Activated CD8-positive, alpha-beta memory T cell treated with anti-CD3 and anti-CD28 coated beads, Interleukin-2, amount 50 U/mL, for 24 hours (primary cell): Measurements from ENCODE around the gene PKN2.
"Not testable (repeated sequence)": the region's sequence is repeated elsewhere in the genome, so short reads cannot be mapped to it uniquely, and the experiment has no call there.

Source experiments
- DNase-seq: peaks from one replicate; pipeline ENCODE4 v3.0.0-alpha.2; 2020; ENCODE audit errors: extremely low read depth

The PKN2 gene

GRCh38 chr1:88680471-88680870 lies 3.6 kb upstream of the PKN2 start:
- no peak for DNase-seq

DNA sequence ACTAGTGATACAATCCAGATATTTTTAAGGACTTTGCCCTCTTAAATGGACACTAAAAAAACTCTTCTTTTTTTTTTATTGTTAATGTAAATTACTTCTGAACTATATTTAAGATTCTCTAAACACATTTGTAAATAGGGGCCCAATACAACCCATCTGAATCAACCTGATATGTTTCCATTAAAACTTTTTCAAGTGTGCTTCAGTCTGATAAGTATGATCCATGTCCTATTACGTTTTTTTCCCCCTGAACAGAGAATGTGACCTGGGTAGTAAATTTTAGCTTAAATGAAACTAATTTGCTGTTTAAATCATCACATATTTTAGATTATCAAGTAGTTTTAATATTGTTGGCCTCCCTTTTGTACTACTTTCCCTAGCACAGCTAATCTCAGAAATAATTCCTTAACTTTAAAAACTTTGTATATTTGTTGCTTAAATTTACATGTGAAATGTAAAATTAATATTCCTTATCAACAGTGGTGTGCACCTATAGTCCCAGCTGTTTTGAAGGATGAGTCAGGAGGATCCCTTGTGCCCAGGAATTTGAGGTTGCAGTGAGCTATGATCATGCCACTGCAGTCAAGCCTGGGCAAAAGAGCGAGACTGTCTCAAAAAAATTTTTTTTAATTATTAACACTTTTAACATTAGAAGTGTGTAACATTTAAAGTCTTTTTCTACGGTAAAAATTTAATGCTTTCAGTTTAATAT lies 3.0 kb upstream of the PKN2 start:
- DNase-seq = no peak

DNA sequence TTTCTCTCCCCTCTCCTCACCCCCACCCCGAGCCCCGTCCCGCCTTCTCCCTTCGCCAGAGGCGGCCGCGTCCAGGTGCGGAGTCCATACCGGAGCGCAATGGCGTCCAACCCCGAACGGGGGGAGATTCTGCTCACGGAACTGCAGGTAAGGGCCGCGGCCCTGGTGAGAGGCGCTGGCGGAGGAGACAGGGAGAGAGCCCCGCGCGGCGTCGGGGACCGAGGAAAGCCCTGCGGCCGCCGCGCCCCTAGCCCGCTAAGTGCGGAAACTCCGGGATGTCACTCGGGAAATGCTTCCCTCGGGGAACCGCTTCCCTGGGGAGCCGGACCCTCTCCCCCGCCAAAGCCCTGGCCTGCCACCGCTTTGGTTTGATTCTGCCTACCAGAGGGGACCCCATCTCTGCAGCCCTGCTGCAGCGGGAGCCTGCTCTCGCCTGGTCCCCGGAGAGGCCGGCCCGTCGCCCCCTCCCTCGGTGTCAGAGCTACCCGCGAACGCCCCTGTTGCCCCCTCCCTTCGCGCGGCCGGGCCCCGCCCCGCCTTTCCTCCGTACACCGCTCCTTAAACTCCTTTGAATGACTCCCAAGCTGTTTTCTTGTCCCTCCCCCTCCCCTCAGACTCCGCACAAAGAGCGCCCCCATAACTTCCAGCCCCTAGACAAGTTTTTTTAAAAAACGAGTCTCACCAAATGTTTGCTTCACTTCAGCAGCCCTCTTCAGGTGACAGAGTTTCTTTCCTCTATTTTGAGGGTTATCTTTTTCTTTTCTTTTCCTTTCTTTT lies 597 bp downstream of the PKN2 start:
- DNase-seq = peak; percentile 9

GRCh38 chr1:88685259-88685620 lies 1.2 kb downstream of the PKN2 start:
- DNase-seq = no peak

- DNase-seq = no peak
These were observed 7.5 kb downstream of the PKN2 start for GRCh38 chr1:88691540-88691939.

GRCh38 chr1:88695781-88696180 lies 11.7 kb downstream of the PKN2 start:
- DNase-seq = no peak

DNA sequence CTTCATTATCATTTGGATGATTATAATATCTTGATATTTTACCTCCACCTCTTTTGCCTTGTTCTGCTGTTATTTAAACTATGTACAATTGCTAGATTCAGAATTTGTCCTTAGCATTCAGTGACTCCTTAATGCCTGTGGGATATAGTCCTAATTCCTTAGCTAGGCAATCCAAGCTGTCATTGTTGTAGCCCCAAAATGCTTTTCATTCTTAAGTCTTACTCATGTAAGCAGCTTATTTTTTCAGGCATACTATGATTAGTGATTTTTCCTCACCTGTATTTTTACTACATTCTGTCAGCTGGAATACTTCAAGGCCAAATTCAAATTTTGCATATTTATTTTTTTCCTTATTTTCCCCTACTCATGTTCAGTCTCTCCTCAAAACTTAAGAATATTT lies 13.4 kb downstream of the PKN2 start:
- no peak for DNase-seq

DNA sequence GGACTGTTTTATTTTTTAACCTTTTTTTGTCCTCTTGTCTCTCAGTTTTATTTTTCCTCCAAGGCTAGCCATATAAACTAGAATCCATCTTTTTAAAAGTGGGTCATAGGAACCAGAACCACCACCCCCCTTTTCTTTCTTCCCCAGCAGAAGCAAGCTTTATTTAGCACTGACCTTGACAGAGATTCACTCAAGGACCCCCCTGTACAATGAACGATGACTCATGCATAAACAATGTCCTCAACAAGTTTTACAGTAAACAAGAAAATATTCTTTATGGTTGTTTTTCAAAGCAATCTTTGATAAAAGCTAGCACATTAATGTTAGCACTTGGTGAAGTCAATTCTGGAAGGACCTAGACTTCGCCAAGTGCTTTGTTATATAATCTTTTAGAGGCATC lies 14.1 kb downstream of the PKN2 start:
- DNase-seq = no peak

- no peak for DNase-seq
These were observed 14.7 kb downstream of the PKN2 start for GRCh38 chr1:88698764-88699163.

GRCh38 chr1:88700425-88701013 lies 16.4 kb downstream of the PKN2 start:
- DNase-seq = no peak

GRCh38 chr1:88701275-88701674 lies 17.2 kb downstream of the PKN2 start:
- DNase-seq = no peak

- not testable (repeated sequence) for DNase-seq
These were observed 17.7 kb downstream of the PKN2 start for GRCh38 chr1:88701793-88702192.

- no peak for DNase-seq
These were observed 23.9 kb downstream of the PKN2 start for GRCh38 chr1:88708011-88708410.

DNA sequence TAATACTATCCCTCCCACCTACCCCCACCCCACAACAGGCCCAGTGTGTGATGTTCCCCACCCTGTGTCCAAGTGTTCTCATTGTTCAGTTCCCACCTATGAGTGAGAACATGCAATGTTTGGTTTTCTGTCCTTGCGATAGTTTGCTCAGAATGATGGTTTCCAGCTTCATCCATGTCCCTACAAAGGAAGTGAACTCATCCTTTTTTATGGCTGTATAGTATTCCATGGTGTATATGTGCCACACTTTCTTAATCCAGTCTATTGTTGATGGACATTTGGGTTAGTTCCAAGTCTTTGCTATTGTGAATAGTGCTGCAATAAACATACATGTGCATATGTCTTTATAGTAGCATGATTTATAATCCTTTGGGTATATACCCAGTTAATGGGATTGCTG lies 28.8 kb downstream of the PKN2 start:
- not testable (repeated sequence) for DNase-seq

DNA sequence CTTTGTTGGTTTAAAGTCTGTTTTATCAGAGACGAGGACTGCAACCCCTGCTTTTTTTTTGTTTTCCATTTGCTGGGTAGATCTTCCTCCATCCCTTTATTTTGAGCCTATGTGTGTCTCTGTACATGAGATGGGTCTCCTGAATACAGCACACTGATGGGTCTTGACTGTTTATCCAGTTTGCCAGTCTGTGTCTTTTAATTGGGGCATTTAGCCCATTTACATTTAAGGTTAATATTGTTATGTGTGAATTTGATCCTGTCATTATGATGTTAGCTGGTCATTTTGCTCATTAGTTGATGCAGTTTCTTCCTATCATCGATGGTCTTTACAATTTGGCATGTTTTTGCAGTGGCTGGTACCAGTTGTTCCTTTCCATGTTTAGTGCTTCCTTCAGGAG lies 32.5 kb downstream of the PKN2 start:
- not testable (repeated sequence) for DNase-seq

GRCh38 chr1:88722492-88722891 lies 38.4 kb downstream of the PKN2 start:
- no peak for DNase-seq

- no peak for DNase-seq
These were observed 42.6 kb downstream of the PKN2 start for GRCh38 chr1:88726697-88727096.

DNA sequence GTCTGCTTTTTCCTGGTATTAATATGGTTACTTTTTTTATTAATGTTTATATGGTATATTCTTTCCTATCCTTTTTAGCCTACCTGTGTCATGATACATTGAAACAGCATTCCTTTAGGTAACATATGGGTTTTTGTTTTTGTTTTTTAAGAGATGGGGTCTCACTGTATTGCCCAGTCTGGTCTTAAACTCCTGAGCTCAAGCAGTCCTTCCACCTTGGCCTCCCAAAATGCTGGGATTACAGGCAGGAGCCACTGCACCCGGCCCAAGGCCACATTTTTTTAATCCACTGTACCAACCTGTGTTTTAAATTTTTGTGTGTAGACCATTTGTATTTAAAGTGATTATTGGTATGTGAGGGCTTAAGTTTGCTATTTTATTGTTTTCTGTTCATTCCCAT lies 43.1 kb downstream of the PKN2 start:
- DNase-seq = no peak

- DNase-seq = no peak
These were observed 45.2 kb downstream of the PKN2 start for GRCh38 chr1:88729297-88729696.

GRCh38 chr1:88730132-88730675 lies 46.1 kb downstream of the PKN2 start:
- no peak for DNase-seq

GRCh38 chr1:88730995-88731394 lies 46.9 kb downstream of the PKN2 start:
- DNase-seq = no peak

- no peak for DNase-seq
These were observed 47.6 kb downstream of the PKN2 start for GRCh38 chr1:88731475-88732269.
